HEK293T (cell line): ENCODE results near the gene TRDN.

Experiments used
- FOXK2 ChIP-seq: fragments of 450-650 bp; IDR thresholded peaks from 2 replicates; pipeline ENCODE4 v1.6.1; 2016; ENCODE audit warnings: mild to moderate bottlenecking
- PKNOX1 ChIP-seq: fragments of 450-650 bp; IDR thresholded peaks from 2 replicates; pipeline ENCODE4 v1.6.1; 2016
- SUZ12 ChIP-seq: fragments of 450-650 bp; IDR thresholded peaks from 2 replicates; pipeline ENCODE4 v1.6.1; 2016; ENCODE audit warnings: mild to moderate bottlenecking

DNA sequence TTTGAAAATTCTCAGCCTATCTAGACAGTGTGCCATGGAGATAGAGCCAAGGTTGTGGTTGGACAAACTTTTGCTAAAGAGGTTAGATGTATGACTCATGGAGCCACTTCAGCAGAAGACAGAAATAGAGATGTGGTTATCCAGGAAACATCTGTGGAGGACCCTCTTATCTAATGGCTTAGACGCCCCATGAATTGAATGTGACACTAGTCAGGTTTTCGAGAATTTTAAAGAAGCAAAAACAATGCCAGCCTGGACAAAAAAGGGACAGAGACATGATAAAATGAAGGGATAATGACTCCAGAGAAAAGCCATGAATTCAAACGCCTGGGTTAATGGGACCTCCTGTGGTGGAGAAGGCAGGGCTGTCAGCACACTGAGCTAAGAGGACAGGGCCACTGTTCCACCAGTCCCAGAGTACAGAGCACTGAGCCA, 360.2 kb downstream of the TRDN start:
- TF ChIP-seq FOXK2 (no peak), SUZ12 (no peak), PKNOX1 (0 out of 2 replicates have a peak, but pooled peaks have one; percentile 7)
